ENCODE data around the gene FER.

Gene FER

GRCh38 chr5:109242518-109242917, 494.8 kb downstream of the FER start:
- TF ChIP-seq CTCF (conservative IDR thresholded peaks at IDR 0.05; ENCODE audit: control insufficient read depth, insufficient read depth, low read depth, low read length): no peak
- no peak for DNase-seq (ENCODE audit: low read depth)
- H3K4me3 ChIP-seq (ENCODE audit: control insufficient read depth, low read depth, low read length): no peak overlapping the region

GRCh38 chr5:109246395-109246794, 498.7 kb downstream of the FER start:
- DNase-seq (ENCODE audit: low read depth): no peak
- no peak overlapping the region for H3K4me3 ChIP-seq (ENCODE audit: control insufficient read depth, low read depth, low read length)
- no peak for TF ChIP-seq CTCF (conservative IDR thresholded peaks at IDR 0.05; ENCODE audit: control insufficient read depth, insufficient read depth, low read depth, low read length)
